ENCODE data around the gene MAP2K7.

DNA sequence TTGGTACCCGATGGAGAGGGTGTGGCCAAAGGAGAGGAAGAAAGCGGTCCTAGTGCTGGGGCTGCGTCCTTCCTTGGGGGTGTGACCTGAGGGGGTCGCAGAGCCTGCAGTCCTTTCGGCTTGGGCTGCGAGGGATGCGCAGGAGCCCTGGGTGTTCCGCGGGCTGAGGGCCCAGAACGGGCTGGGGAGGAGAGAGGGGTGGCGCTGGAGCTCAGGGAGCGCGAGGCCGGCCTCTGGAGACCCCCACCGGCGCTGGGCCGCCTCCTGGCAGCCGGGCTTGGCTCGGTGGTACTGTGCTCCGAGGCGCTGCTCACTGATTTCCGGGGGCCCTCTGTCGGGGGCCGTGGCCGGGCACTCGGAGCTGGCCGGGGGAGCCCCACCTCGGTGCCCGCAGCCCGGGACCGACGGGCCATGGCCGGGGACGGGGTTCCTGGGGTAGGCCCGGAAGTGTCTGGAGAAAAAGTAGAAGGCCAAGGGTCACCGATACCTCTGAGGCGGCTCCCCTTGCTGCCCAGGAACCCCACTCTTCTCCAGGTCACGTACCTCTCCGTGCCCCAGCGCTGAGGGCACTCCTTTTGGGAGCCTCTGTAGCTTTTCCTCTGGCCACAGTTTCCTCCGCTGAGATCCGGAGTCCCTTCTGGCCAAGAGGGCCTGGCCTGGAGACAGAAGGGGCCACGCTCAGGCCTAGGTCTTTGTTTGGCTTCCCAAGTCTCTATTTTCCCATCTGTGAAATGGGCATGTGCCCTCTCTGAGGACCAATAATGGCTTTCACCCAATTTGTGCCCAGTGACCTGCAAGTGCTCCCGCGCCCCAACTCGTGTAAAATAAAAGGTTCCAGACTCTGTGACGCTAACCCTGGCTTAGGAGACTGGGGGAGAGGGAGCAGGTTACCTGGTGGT, 31.1 kb upstream of the MAP2K7 start:
- TF ChIP-seq, protein P1, sequence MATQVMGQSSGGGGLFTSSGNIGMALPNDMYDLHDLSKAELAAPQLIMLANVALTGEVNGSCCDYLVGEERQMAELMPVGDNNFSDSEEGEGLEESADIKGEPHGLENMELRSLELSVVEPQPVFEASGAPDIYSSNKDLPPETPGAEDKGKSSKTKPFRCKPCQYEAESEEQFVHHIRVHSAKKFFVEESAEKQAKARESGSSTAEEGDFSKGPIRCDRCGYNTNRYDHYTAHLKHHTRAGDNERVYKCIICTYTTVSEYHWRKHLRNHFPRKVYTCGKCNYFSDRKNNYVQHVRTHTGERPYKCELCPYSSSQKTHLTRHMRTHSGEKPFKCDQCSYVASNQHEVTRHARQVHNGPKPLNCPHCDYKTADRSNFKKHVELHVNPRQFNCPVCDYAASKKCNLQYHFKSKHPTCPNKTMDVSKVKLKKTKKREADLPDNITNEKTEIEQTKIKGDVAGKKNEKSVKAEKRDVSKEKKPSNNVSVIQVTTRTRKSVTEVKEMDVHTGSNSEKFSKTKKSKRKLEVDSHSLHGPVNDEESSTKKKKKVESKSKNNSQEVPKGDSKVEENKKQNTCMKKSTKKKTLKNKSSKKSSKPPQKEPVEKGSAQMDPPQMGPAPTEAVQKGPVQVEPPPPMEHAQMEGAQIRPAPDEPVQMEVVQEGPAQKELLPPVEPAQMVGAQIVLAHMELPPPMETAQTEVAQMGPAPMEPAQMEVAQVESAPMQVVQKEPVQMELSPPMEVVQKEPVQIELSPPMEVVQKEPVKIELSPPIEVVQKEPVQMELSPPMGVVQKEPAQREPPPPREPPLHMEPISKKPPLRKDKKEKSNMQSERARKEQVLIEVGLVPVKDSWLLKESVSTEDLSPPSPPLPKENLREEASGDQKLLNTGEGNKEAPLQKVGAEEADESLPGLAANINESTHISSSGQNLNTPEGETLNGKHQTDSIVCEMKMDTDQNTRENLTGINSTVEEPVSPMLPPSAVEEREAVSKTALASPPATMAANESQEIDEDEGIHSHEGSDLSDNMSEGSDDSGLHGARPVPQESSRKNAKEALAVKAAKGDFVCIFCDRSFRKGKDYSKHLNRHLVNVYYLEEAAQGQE (IDR thresholded peaks at IDR 0.05; ENCODE audit: insufficient replicate concordance, low read depth) = no peak
- TF ChIP-seq, protein P2, sequence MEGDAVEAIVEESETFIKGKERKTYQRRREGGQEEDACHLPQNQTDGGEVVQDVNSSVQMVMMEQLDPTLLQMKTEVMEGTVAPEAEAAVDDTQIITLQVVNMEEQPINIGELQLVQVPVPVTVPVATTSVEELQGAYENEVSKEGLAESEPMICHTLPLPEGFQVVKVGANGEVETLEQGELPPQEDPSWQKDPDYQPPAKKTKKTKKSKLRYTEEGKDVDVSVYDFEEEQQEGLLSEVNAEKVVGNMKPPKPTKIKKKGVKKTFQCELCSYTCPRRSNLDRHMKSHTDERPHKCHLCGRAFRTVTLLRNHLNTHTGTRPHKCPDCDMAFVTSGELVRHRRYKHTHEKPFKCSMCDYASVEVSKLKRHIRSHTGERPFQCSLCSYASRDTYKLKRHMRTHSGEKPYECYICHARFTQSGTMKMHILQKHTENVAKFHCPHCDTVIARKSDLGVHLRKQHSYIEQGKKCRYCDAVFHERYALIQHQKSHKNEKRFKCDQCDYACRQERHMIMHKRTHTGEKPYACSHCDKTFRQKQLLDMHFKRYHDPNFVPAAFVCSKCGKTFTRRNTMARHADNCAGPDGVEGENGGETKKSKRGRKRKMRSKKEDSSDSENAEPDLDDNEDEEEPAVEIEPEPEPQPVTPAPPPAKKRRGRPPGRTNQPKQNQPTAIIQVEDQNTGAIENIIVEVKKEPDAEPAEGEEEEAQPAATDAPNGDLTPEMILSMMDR (IDR thresholded peaks at IDR 0.05; ENCODE audit: insufficient read depth, low read length) = no peak
- no peak for TF ChIP-seq POLR2AphosphoS5 (IDR thresholded peaks at IDR 0.05; ENCODE audit: low read depth)
